Cortex of kidney (tissue), 1 donor: Measurements from ENCODE around the gene TRAPPC10.

Experiments
- DNase-seq: peaks from one replicate; lab custom pipeline; 2025; lab: John Stamatoyannopoulos, UW

Gene TRAPPC10

GRCh38 chr21:44011579-44012473 lies at the start of gene TRAPPC10:
TSS of gene TRAPPC10 (plus strand) at chr21:44012309. CDS start at chr21:44012494, 185 bp downstream.
- DNase-seq = peak; percentile 39

GRCh38 chr21:43965911-43966585 lies 46.1 kb upstream of the TRAPPC10 start:
- DNase-seq = no peak

DNA sequence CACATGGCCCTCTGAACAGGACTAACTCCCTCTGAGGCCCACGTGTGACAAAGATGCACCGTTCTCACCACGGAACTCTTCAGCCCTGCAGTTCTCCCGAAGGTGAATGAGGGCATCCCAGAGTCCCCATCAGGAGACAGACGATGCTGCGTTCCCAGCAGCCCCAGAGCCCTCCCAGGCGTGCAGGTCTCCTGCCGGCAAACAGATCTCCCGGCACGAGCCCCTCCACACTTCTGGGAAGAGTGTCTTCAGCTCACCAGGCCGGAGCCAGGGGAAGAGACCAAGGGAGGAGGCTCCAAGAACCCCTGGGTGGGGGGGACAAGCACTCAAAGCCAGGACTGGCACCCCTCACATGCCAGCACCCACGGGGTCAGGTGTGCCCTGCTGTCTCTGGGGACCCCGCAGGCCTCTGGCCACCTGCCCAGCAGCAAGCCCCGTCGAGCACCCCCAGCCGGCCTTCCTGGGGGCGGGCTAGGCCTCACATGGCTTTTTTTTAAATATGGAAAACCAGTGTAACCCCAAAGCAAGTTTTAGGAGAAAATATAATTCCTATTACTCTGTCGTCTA lies 45.1 kb upstream of the TRAPPC10 start:
- DNase-seq = no peak

GRCh38 chr21:43967981-43968380 lies 44.1 kb upstream of the TRAPPC10 start:
- no peak for DNase-seq

DNA sequence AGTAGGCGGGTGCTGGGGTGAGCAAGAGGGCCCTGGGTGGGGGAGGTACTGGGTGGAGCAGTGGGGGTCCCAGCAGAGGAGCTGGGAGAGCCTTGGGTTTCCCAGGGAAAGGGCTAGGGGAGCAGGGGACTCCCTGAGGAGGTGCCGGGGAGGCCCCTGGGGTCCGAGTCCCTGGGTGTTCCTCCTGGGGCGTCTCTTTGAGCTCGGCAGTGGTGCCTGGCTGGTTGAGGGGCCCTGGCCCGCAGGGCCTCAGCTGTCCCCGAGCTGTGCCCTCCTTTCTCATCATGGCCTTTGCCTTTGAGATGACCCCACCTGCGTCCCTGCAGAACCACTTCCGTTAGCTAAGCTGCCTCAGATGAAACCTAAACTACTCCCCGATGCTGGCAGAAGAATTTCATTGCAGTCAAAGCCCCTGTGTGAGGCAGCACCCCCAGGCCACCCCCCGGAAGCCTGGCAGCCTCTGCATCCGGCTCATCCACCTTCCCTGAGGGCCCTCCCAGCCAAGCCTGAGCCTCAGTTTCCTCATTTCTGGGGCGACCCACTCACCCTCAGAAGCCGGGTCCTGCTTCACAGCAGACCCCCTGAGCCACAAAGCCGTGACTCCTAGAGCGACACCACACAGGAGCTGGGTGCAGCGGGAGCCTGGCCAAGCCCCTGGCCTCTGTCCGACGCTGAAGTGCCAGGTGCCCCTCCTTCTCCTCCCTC lies 43.5 kb upstream of the TRAPPC10 start:
- DNase-seq = no peak

DNA sequence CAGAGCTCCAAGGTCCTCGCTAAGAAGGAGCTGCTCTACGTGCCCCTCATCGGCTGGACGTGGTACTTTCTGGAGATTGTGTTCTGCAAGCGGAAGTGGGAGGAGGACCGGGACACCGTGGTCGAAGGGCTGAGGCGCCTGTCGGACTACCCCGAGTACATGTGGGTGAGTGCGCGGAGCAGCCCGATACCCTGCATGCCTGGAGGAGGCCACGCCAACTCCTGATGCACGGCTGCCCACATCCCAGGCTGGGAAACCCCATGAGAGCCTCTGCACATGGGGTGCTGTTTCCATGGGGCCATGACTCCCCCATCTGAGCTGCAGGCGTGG lies 43.0 kb upstream of the TRAPPC10 start:
- DNase-seq = no peak

GRCh38 chr21:43970551-43970950 lies 41.6 kb upstream of the TRAPPC10 start:
- no peak for DNase-seq

DNA sequence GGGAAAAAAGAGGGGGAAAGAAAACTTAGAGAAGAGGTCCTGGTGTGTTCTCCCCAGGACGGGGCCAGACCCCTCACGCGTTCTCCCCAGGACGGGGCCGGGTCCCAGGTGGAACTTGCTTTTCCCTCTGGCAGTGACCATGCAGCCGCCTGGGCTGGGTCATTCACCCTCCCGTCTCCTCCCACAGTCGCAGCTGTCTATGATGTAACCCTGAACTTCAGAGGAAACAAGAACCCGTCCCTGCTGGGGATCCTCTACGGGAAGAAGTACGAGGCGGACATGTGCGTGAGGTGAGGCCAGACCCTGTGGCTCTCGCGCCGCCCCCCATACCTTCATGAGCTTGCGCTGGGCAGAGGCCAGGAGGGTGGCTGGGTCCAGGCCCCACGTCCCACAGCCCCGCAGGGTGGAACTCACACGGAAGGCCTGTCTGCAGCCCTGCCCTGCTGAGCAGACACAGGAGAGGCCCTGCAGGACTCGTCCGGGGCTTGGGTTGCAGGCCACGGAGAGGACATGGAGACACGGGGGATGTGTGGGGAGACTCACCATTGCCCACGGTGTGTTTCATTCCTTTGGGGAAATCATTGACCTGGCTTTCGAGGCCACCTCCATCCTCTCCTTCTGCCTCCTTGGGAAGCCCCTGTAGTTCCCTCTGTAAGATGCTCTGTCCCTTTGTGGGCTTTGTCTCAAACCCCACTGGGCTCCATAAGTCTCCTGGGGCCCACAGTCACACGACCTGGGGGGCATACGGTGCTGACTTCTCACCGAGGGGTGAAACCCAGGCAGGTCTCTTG lies 40.7 kb upstream of the TRAPPC10 start:
- no peak for DNase-seq

GRCh38 chr21:43971992-43972255 lies 40.2 kb upstream of the TRAPPC10 start:
- no peak for DNase-seq

DNA sequence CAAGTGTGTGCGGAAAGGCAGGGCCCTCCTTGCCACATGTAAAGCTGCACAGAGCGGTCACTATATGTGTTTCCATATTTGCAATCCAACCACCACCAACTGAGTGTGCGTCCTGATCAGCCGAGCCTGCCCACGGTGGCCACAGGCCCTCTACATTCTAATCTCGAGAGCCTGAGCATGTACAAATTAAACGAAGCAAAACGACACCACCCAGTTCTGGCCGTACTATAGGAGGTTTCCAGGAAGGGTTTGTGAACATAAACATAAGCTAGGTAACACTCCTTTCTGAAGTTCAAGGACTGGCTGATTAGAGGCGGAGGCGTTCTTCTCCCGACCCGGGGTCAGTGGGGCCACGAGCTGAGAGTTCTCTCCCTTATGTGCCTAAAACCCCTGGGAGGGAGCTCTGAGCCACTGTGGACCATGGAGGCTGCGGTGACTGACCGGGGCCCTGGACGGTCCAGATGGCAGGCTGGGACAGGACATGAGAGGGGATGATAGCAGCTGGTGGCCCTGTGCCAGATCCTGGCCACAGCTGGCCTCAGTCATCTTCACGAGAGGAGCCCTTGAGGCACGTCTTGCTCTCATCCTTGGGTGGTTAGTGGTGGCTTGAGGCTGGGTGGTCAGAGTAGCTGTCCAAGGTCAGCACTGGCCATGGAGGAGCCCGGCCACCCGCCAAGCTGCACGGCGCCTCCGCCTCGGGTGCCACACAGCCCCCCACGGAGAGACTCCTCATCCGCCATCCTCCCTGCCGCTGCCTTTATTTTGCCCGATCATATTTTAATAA lies 39.1 kb upstream of the TRAPPC10 start:
- DNase-seq = no peak

DNA sequence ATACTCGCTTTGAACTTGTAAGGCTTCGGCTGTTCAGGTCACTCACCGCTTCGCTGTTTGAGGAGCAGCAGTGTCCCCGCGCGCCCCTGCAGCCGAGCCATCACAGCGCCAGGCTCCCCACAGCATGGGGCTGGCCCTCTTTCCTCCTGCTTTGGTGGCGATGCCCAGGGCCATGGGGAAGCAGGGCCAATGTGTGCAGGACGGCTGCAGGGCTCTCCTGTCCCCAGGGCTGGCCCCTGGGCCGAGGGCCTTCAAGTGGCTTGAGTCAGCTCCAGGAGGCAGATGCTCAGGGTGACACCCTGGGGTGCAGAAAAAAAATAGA lies 38.5 kb upstream of the TRAPPC10 start:
- no peak for DNase-seq

GRCh38 chr21:43974791-43975468 lies 37.2 kb upstream of the TRAPPC10 start:
- DNase-seq = no peak

GRCh38 chr21:43975469-43976098 lies 36.5 kb upstream of the TRAPPC10 start:
- DNase-seq = no peak

GRCh38 chr21:43976661-43977060 lies 35.4 kb upstream of the TRAPPC10 start:
- DNase-seq = no peak

DNA sequence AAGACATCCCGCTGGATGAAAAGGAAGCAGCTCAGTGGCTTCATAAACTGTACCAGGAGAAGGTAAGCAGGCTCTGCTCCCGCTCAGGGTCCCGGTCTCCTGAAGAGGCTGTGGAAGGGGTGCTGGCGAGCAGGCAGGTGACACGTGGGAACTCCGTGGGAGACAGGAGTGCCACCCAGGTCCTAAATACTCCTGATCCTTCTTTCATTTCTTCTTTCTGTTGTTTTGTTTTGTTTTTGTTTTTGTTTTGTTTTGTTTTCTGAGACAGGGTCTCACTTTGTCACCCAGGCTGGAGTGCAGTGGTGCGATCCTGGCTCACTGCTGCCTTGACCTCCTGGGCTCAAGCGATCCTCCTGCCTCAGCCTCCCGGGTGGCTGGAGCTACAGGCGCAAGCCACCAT lies 34.0 kb upstream of the TRAPPC10 start:
- no peak for DNase-seq

DNA sequence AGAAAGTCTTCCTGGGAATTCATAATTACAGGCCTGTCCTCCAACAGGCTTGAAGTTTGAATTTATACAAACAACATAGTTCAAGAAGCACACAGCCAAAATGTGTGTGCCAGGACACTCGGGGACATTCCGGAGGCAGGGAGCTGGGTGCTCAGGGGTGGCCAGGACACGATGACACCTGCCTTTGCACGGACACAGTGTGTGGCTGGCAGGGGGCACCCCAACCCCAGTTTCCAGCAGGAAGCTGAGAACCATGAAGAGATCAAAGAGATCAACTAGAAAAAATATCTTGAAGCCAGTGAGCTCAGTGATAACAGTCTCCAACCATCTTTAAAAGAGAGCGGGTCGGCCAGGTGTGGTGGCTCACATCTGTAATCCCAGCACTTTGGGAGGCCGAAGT lies 32.5 kb upstream of the TRAPPC10 start:
- no peak for DNase-seq

DNA sequence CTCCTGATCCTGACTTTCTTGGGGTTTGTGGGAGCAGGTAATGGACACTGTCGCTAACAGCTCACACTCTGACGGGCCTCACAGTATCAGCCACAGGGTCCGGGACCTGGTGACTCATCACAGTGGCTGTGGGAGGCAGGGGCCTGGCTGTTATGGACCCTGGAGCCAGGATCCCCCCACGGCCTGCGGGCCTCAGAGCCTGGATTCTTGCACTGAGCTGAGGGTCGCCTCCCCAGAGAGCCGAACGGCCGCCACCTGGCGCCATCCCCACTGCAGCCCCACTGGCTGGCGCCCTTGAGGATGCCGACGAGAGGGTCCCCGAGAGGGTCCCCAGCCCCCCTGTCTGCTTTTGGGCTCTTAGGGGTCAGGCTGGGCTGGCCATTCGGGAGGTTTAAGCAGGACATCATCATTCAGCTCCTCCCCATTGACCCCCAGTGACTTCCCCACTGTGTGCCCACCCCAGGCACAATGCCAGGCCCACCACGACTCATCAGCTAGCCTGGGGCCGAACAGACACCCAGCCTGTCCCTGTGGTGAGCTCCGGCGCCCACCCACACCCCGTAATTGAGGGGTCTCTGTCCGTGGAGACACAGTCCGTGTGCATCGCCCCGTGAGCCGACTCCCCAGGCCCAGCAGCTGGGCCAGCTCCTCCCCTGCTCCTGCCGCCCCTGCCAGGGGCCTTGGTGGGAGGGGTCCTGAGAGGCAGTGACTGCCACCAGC lies 30.8 kb upstream of the TRAPPC10 start:
- no peak for DNase-seq

GRCh38 chr21:43981871-43982210 lies 30.3 kb upstream of the TRAPPC10 start:
- no peak for DNase-seq

GRCh38 chr21:43982489-43983078 lies 29.5 kb upstream of the TRAPPC10 start:
- no peak for DNase-seq
